ENCODE data around the gene LUZP1. TPM values are rescaled to one million over a fixed set of nuclear protein-coding genes. Genes with fewer than 3 reads are reported as not detected.

LUZP1 gene
- total RNA-seq, 1 donor from 2014 or later = 82.2 TPM

- no peak overlapping the region for H3K4me3 Mint-ChIP-seq (ENCODE audit: unreplicated experiment)
- Histone ChIP-seq H4K20me1 (ENCODE audit: insufficient read depth, low read length) (peaks cover 88% of the 10 kb centered on the region), H3K79me2 (ENCODE audit: insufficient read depth, low read length) (peaks cover 50% of the 10 kb centered on the region), H3K27me3 (ENCODE audit: insufficient read depth, low read length) (no peaks in the 10 kb centered on the region), H3K9ac (ENCODE audit: low read length) (no peak overlapping the region), H3K4me2 (ENCODE audit: low read length) (no peak overlapping the region), H3K4me3 (ENCODE audit: insufficient read depth, low read depth, low read length) (no peak overlapping the region), H3K27ac (ENCODE audit: low read depth, low read length) (no peak overlapping the region), H2AFZ (ENCODE audit: low read depth, low read length) (no peak overlapping the region), H3K36me3 (ENCODE audit: insufficient read depth, low read length) (peaks cover 48% of the 10 kb centered on the region), H3K4me1 (ENCODE audit: insufficient read depth, low read length) (no peaks in the 10 kb centered on the region), H3K9me3 (ENCODE audit: insufficient read depth, low read depth, low read length) (no peaks in the 10 kb centered on the region)
- no peak for FAIRE-seq
- TF ChIP-seq CTCF (IDR thresholded peaks at IDR 0.05; ENCODE audit: insufficient read depth, low read depth, low read length) (no peak), EZH2 (IDR thresholded peaks at IDR 0.05; ENCODE audit: insufficient read depth, low read length) (no peak)
- peaks cover 50% of the 10 kb centered on the region for H3K36me3 Mint-ChIP-seq (ENCODE audit: low read depth, unreplicated experiment)
- no peak overlapping the region for H3K27ac Mint-ChIP-seq (ENCODE audit: unreplicated experiment)
- peaks cover 13% of the 10 kb centered on the region for H3K4me1 Mint-ChIP-seq (ENCODE audit: low read depth, unreplicated experiment)
- no peak for DNase-seq (ENCODE audit: low read depth)
- no peaks in the 10 kb centered on the region for H3K27me3 Mint-ChIP-seq (ENCODE audit: low read depth, unreplicated experiment)
- no peaks in the 10 kb centered on the region for H3K9me3 Mint-ChIP-seq (ENCODE audit: unreplicated experiment)
Observed at GRCh38 chr1:23092447-23092846, 76.2 kb downstream of the LUZP1 start.

- Histone ChIP-seq H3K9me3 (ENCODE audit: insufficient read depth, low read depth, low read length) (no peaks in the 10 kb centered on the region), H3K4me1 (ENCODE audit: insufficient read depth, low read length) (no peaks in the 10 kb centered on the region), H2AFZ (ENCODE audit: low read depth, low read length) (no peak overlapping the region), H3K27me3 (ENCODE audit: insufficient read depth, low read length) (no peaks in the 10 kb centered on the region), H3K27ac (ENCODE audit: low read depth, low read length) (no peak overlapping the region), H3K79me2 (ENCODE audit: insufficient read depth, low read length) (peaks cover 50% of the 10 kb centered on the region), H3K36me3 (ENCODE audit: insufficient read depth, low read length) (peaks cover 53% of the 10 kb centered on the region), H3K9ac (ENCODE audit: low read length) (no peak overlapping the region), H3K4me3 (ENCODE audit: insufficient read depth, low read depth, low read length) (no peak overlapping the region), H3K4me2 (ENCODE audit: low read length) (no peak overlapping the region), H4K20me1 (ENCODE audit: insufficient read depth, low read length) (peaks cover 89% of the 10 kb centered on the region)
- Mint-ChIP-seq H3K27ac (ENCODE audit: unreplicated experiment) (no peak overlapping the region), H3K27me3 (ENCODE audit: low read depth, unreplicated experiment) (no peaks in the 10 kb centered on the region), H3K4me1 (ENCODE audit: low read depth, unreplicated experiment) (peaks cover 9% of the 10 kb centered on the region), H3K36me3 (ENCODE audit: low read depth, unreplicated experiment) (peaks cover 51% of the 10 kb centered on the region), H3K9me3 (ENCODE audit: unreplicated experiment) (no peaks in the 10 kb centered on the region), H3K4me3 (ENCODE audit: unreplicated experiment) (peak overlapping the region; percentile 55)
- FAIRE-seq (no peak), DNase-seq (ENCODE audit: low read depth) (no peak)
- TF ChIP-seq CTCF (IDR thresholded peaks at IDR 0.05; ENCODE audit: insufficient read depth, low read depth, low read length) = no peak
- TF ChIP-seq EZH2 (IDR thresholded peaks at IDR 0.05; ENCODE audit: insufficient read depth, low read length) = no peak
Observed at GRCh38 chr1:23091545-23091944, 77.1 kb downstream of the LUZP1 start.

GRCh38 chr1:23090056-23090455 lies 78.6 kb downstream of the LUZP1 start:
- no peaks in the 10 kb centered on the region for H3K27me3 ChIP-seq (ENCODE audit: insufficient read depth, low read length)
- Mint-ChIP-seq H3K27me3 (ENCODE audit: low read depth, unreplicated experiment) (no peaks in the 10 kb centered on the region), H3K4me1 (ENCODE audit: low read depth, unreplicated experiment) (no peaks in the 10 kb centered on the region), H3K9me3 (ENCODE audit: unreplicated experiment) (no peaks in the 10 kb centered on the region), H3K4me3 (ENCODE audit: unreplicated experiment) (peak overlapping the region; percentile 37), H3K27ac (ENCODE audit: unreplicated experiment) (no peak overlapping the region), H3K36me3 (ENCODE audit: low read depth, unreplicated experiment) (peaks cover 45% of the 10 kb centered on the region)
- no peak for DNase-seq (ENCODE audit: low read depth)
- H3K4me1 ChIP-seq (ENCODE audit: insufficient read depth, low read length) = no peaks in the 10 kb centered on the region
- peaks cover 90% of the 10 kb centered on the region for H4K20me1 ChIP-seq (ENCODE audit: insufficient read depth, low read length)
- no peaks in the 10 kb centered on the region for H3K9me3 ChIP-seq (ENCODE audit: insufficient read depth, low read depth, low read length)
- no peak for FAIRE-seq
- TF ChIP-seq CTCF (IDR thresholded peaks at IDR 0.05; ENCODE audit: insufficient read depth, low read depth, low read length) = no peak
- no peak overlapping the region for H3K4me3 ChIP-seq (ENCODE audit: insufficient read depth, low read depth, low read length)
- H3K36me3 ChIP-seq (ENCODE audit: insufficient read depth, low read length) = peaks cover 62% of the 10 kb centered on the region
- H3K27ac ChIP-seq (ENCODE audit: low read depth, low read length) = no peak overlapping the region
- H3K9ac ChIP-seq (ENCODE audit: low read length) = no peak overlapping the region
- no peak overlapping the region for H3K4me2 ChIP-seq (ENCODE audit: low read length)
- no peak overlapping the region for H2AFZ ChIP-seq (ENCODE audit: low read depth, low read length)
- peaks cover 43% of the 10 kb centered on the region for H3K79me2 ChIP-seq (ENCODE audit: insufficient read depth, low read length)
